Measurements from ENCODE around the gene PFDN2.

DNA sequence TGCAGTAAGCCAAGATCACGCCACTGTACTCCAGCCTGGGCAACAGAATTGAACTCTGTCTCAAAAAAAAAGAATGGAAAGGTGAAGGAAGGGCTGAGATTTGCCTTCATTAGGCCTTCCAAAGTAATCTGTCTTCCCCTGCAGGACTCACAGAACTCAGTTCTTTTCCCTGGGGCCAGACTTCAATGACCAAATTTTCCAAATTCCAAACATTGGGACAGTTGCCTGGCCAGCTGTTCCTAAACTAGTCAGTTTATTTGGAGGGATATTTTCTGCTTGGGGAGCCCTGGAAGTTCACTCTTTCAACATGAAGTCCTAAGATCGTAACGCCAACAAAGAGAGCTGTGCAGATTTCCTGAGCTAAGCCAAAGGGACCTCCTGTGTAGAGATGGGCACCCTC, 20.0 kb upstream of the PFDN2 start:
- no peak for TF ChIP-seq CTBP1 (IDR thresholded peaks at IDR 0.05; ENCODE audit: borderline replicate concordance)
- no peak for TF ChIP-seq ELF4 (IDR thresholded peaks at IDR 0.05)
